ENCODE measurements around the gene WDR7. TPM values are rescaled to one million over a fixed set of nuclear protein-coding genes. Genes with fewer than 3 reads are reported as not detected.

The WDR7 gene
- total RNA-seq, 1 donor from 2014 or later, result 8.2 TPM

- no peak for DNase-seq (ENCODE audit: low read depth)
- TF ChIP-seq CTCF (conservative IDR thresholded peaks at IDR 0.05; ENCODE audit: low read depth, low read length), result no peak
- no peak overlapping the region for H3K4me3 ChIP-seq (ENCODE audit: low read depth, low read length)
These were observed 7.8 kb upstream of the WDR7 start for GRCh38 chr18:56643381-56643780.

GRCh38 chr18:56645415-56646016 is 5.6 kb upstream of the WDR7 start:
- no peak overlapping the region for H3K4me3 ChIP-seq (ENCODE audit: low read depth, low read length)
- DNase-seq (ENCODE audit: low read depth), result no peak
- peak; percentile 55 for TF ChIP-seq CTCF (conservative IDR thresholded peaks at IDR 0.05; ENCODE audit: low read depth, low read length)

GRCh38 chr18:56647071-56647470 is 4.1 kb upstream of the WDR7 start:
- TF ChIP-seq CTCF (conservative IDR thresholded peaks at IDR 0.05; ENCODE audit: low read depth, low read length), result no peak
- no peak overlapping the region for H3K4me3 ChIP-seq (ENCODE audit: low read depth, low read length)
- no peak for DNase-seq (ENCODE audit: low read depth)

- no peak for DNase-seq (ENCODE audit: low read depth)
- TF ChIP-seq CTCF (conservative IDR thresholded peaks at IDR 0.05; ENCODE audit: low read depth, low read length), result no peak
These were observed 2.9 kb upstream of the WDR7 start for GRCh38 chr18:56647951-56648893.

GRCh38 chr18:56649996-56650395 is 1.2 kb upstream of the WDR7 start:
- no peak for TF ChIP-seq CTCF (conservative IDR thresholded peaks at IDR 0.05; ENCODE audit: low read depth, low read length)
- H3K4me3 ChIP-seq (ENCODE audit: low read depth, low read length), result no peak overlapping the region
- DNase-seq (ENCODE audit: low read depth), result no peak

More at GRCh38 chr18:56647951-56648893, 2.9 kb upstream of the WDR7 start:
- H3K4me3 ChIP-seq (ENCODE audit: low read depth, low read length), result no peak overlapping the region

- peak overlapping the region; percentile 98 for H3K4me3 ChIP-seq (ENCODE audit: low read depth, low read length)
These were observed 573 bp downstream of the WDR7 start for GRCh38 chr18:56651771-56652092.

More at GRCh38 chr18:56651771-56652092, 573 bp downstream of the WDR7 start:
- DNase-seq (ENCODE audit: low read depth), result no peak
- no peak for TF ChIP-seq CTCF (conservative IDR thresholded peaks at IDR 0.05; ENCODE audit: low read depth, low read length)
